ENCODE data around the gene OCA2. TPM values are rescaled to one million over a fixed set of nuclear protein-coding genes. Genes with fewer than 3 reads are reported as not detected.

Gene OCA2
- total and polyA plus RNA-seq, 2 of the 8 experiments (the other 6 are each of a cell fraction or from before 2014, with no cell fraction given) = 0.20 TPM

- TF ChIP-seq KDM4A (IDR thresholded peaks at IDR 0.05; ENCODE audit: low read depth, low read length, severe bottlenecking) (no peak), SIRT6 (IDR thresholded peaks at IDR 0.05; ENCODE audit: low read length) (no peak), YY1 (IDR thresholded peaks at IDR 0.05; ENCODE audit: low read depth, low read length) (no peak), ATF2 (IDR thresholded peaks at IDR 0.05; ENCODE audit: low read length) (no peak), TAF7 (optimal IDR thresholded peaks at IDR 0.05; ENCODE audit: borderline replicate concordance, low read depth, low read length) (no peak), SP4 (IDR thresholded peaks at IDR 0.05; ENCODE audit: low read length) (no peak)
Observed at GRCh38 chr15:27967541-27967940, 131.6 kb downstream of the OCA2 start (continued).

All from H1 (cell line).